ENCODE results near the gene LPGAT1. TPM values are rescaled to one million over a fixed set of nuclear protein-coding genes. Genes with fewer than 3 reads are reported as not detected.
A peak's percentile ranks its signal among the peaks of the same experiment; 100 is the strongest.
"Not testable (repeated sequence)": the region's sequence is repeated elsewhere in the genome, so short reads cannot be mapped to it uniquely, and the experiment has no call there.

Gene LPGAT1
- total RNA-seq, 4 donors from 2014 or later, result 168 to 308 (median 203) TPM

GRCh38 chr1:211874521-211875347 lies 44.2 kb upstream of the LPGAT1 start:
- no peak overlapping the region for H3K4me3 ChIP-seq (replicated peaks in 1 of 3)
- DNase-seq, result peak; percentile 88 to 91
- TF ChIP-seq POLR2A (IDR thresholded peaks at IDR 0.05) (peak in 1 of 2 donors; percentile 7), CTCF (IDR thresholded peaks at IDR 0.05) (no peak)
- H3K4me1 ChIP-seq, result no peaks in the 10 kb centered on the region
- H3K36me3 ChIP-seq, result no peaks in the 10 kb centered on the region
- H3K27ac ChIP-seq, result peak overlapping the region in 2 of 3 donors; percentile 32 to 79
- intact Hi-C loops (cut with DNase I), result no loop called here
- no peaks in the 10 kb centered on the region for H3K9me3 ChIP-seq
- 57 to 67% methylated on average over 9 to 12 of the region's 25 CpGs for WGBS, 2 donors
- H3K27me3 ChIP-seq, result no peaks in the 10 kb centered on the region

- H3K4me1 ChIP-seq; H3K4me3 ChIP-seq (replicated peaks in 1 of 3); H3K27me3 ChIP-seq; intact Hi-C loops (cut with DNase I); H3K9me3 ChIP-seq; H3K36me3 ChIP-seq; H3K27ac ChIP-seq; DNase-seq: not testable (repeated sequence)
- 84 to 93% methylated on average over 3 of the region's 3 CpGs for WGBS, 2 donors
Observed at GRCh38 chr1:211873731-211874130, 43.2 kb upstream of the LPGAT1 start.

GRCh38 chr1:211870156-211870555 lies 39.6 kb upstream of the LPGAT1 start:
- TF ChIP-seq POLR2A (IDR thresholded peaks at IDR 0.05) (no peak), CTCF (IDR thresholded peaks at IDR 0.05) (no peak)
- no peak overlapping the region for H3K4me3 ChIP-seq (replicated peaks in 1 of 3)
- DNase-seq, result no peak
- no peak overlapping the region for H3K27ac ChIP-seq
- H3K27me3 ChIP-seq, result no peaks in the 10 kb centered on the region
- H3K9me3 ChIP-seq, result no peaks in the 10 kb centered on the region
- 55 to 56% methylated on average over 1 of the region's 1 CpG for WGBS, 2 donors
- H3K36me3 ChIP-seq, result no peaks in the 10 kb centered on the region
- intact Hi-C loops (cut with DNase I), result no loop called here
- no peaks in the 10 kb centered on the region for H3K4me1 ChIP-seq

GRCh38 chr1:211865180-211865579 lies 34.6 kb upstream of the LPGAT1 start:
- TF ChIP-seq CTCF (IDR thresholded peaks at IDR 0.05), result no peak
- no peak for TF ChIP-seq POLR2A (IDR thresholded peaks at IDR 0.05)
- Histone ChIP-seq H3K4me1 (no peaks in the 10 kb centered on the region), H3K9me3 (no peaks in the 10 kb centered on the region), H3K36me3 (no peaks in the 10 kb centered on the region), H3K27ac (no peak overlapping the region), H3K27me3 (no peaks in the 10 kb centered on the region), H3K4me3 (replicated peaks in 1 of 3) (no peak overlapping the region)
- WGBS, 2 donors, result 91 to 93% methylated on average over 2 of the region's 2 CpGs
- no peak for DNase-seq
- intact Hi-C loops (cut with DNase I), result no loop called here

- Histone ChIP-seq H3K27me3 (no peaks in the 10 kb centered on the region), H3K4me3 (replicated peaks in 1 of 3) (no peak overlapping the region), H3K36me3 (no peaks in the 10 kb centered on the region), H3K9me3 (no peaks in the 10 kb centered on the region), H3K27ac (no peak overlapping the region), H3K4me1 (no peaks in the 10 kb centered on the region)
- DNase-seq, result no peak
- WGBS, 2 donors, result 82 to 86% methylated on average over 3 of the region's 3 CpGs
- intact Hi-C loops (cut with DNase I), result no loop called here
- TF ChIP-seq CTCF (IDR thresholded peaks at IDR 0.05), result no peak
- TF ChIP-seq POLR2A (IDR thresholded peaks at IDR 0.05), result no peak
Observed at GRCh38 chr1:211859405-211859804, 28.8 kb upstream of the LPGAT1 start.

All from thyroid gland (tissue), 4 donors.